ENCODE data around the gene FAM107B.

- TF ChIP-seq EZH2phosphoT487 (IDR thresholded peaks at IDR 0.05; ENCODE audit: insufficient read depth, low read depth) (no peak), EZH2 (IDR thresholded peaks at IDR 0.05; ENCODE audit: insufficient read depth, poor library complexity, severe bottlenecking) (no peak)
Observed at GRCh38 chr10:14592566-14592965, 182.1 kb downstream of the FAM107B start.

Data from GM23248 (cell line).